Astrocyte of the spinal cord (primary cell): Measurements from ENCODE around the gene TMEM63B.

Experiments
- DNase-seq: peaks from one replicate; pipeline ENCODE4 v3.0.0; 2011; ENCODE audit warnings: low read depth, low spot score
- H3K4me3 ChIP-seq: 2 replicates; pipeline ENCODE4 v1.5.1; 2011; ENCODE audit warnings: low read depth, mild to moderate bottlenecking, low read length, moderate library complexity
- CTCF ChIP-seq: IDR thresholded peaks from 2 replicates; pipeline ENCODE4 v1.5.1; 2012; ENCODE audit warnings: low read depth, mild to moderate bottlenecking, low read length, inconsistent platforms
- in situ Hi-C: cut with HindIII; loops from 2 replicates; pipeline ENCODE4 v1.10.0; 2017; ENCODE audit warnings: low sequenced_read_pairs

Gene TMEM63B

GRCh38 chr6:44198684-44199083 lies 71.3 kb downstream of the TMEM63B start:
- no peak overlapping the region for H3K4me3 ChIP-seq
- no peak for DNase-seq
- in situ Hi-C loops, result no loop called here
- TF ChIP-seq CTCF, result no peak

GRCh38 chr6:44199883-44200282 lies 72.5 kb downstream of the TMEM63B start:
- H3K4me3 ChIP-seq, result no peak overlapping the region
- in situ Hi-C loops, result no loop called here
- no peak for DNase-seq
- no peak for TF ChIP-seq CTCF

GRCh38 chr6:44201200-44201599 lies 73.8 kb downstream of the TMEM63B start:
- in situ Hi-C loops, result no loop called here
- TF ChIP-seq CTCF, result no peak
- DNase-seq, result no peak
- no peak overlapping the region for H3K4me3 ChIP-seq

- no peak overlapping the region for H3K4me3 ChIP-seq
- in situ Hi-C loops, result no loop called here
- no peak for TF ChIP-seq CTCF
- no peak for DNase-seq
Observed at GRCh38 chr6:44201638-44202303, 74.4 kb downstream of the TMEM63B start.

- DNase-seq, result no peak
- no peak for TF ChIP-seq CTCF
- H3K4me3 ChIP-seq, result no peak overlapping the region
- in situ Hi-C loops, result no loop called here
Observed at GRCh38 chr6:44202332-44202971, 75.1 kb downstream of the TMEM63B start.

GRCh38 chr6:44202972-44203750 lies 75.8 kb downstream of the TMEM63B start:
- in situ Hi-C loops, result no loop called here
- no peak overlapping the region for H3K4me3 ChIP-seq

More at GRCh38 chr6:44202972-44203750, 75.8 kb downstream of the TMEM63B start:
- no peak for DNase-seq
- TF ChIP-seq CTCF, result no peak
